Cardiac muscle cell (in vitro differentiated cells and primary cell): Measurements from ENCODE around the gene RASSF7. TPM values are rescaled to one million over a fixed set of nuclear protein-coding genes. Genes with fewer than 3 reads are reported as not detected.

Experiments
- DNase-seq, 2 donors: peaks; one replicate each; pipeline versions ENCODE4 v3.0.0 to v3.0.0-alpha.2; 2010 to 2017; ENCODE audit warnings: low read depth in 1 of 2, low spot score in 1 of 2
- H3K27ac ChIP-seq: fragments of 200-600 bp; sonication (generic); 2 replicates; pipeline ENCODE4 v1.5.1; 2016
- H3K27me3 ChIP-seq: fragments of 200-600 bp; sonication (generic); 2 replicates; pipeline ENCODE4 v1.6.0; 2016; ENCODE audit warnings: control low read depth
- H3K36me3 ChIP-seq: fragments of 200-600 bp; sonication (generic); 2 replicates; pipeline ENCODE4 v1.5.1; 2016; ENCODE audit warnings: control low read depth
- H3K4me1 ChIP-seq: fragments of 200-600 bp; sonication (generic); 2 replicates; pipeline ENCODE4 v1.8.1; 2017; ENCODE audit warnings: low read depth, mild to moderate bottlenecking, mixed run types
- H3K4me3 ChIP-seq: fragments of 200-600 bp; sonication (generic); 2 replicates; pipeline ENCODE4 v1.5.1; 2016; ENCODE audit warnings: mild to moderate bottlenecking
- H3K9me3 ChIP-seq: fragments of 200-600 bp; sonication (generic); 2 replicates; pipeline ENCODE4 v1.5.1; 2017; ENCODE audit warnings: low read depth, mild to moderate bottlenecking, control low read depth
- CTCF ChIP-seq: IDR thresholded peaks from 2 replicates; pipeline ENCODE4 v1.5.1; 2012; ENCODE audit warnings: low read depth, mild to moderate bottlenecking, low read length
- polyA plus RNA-seq: library from polyadenylated mRNA; unstranded; fragments of >200 nt; fragmentation: Nextera tagmentation; extraction: Ambion mirVana; gene quantifications from 2 replicates; pipeline ENCODE4 v1.2.1, GENCODE V29; 2016
- total RNA-seq: library from RNA; depleted of rRNA; stranded (reverse); fragments of >200 nt; gene quantifications from 2 replicates; pipeline ENCODE4 v1.2.3, GENCODE V29; 2016

Gene RASSF7
- total and polyA plus RNA-seq, 2 experiments from 2014 or later: 49.5 to 66.7 TPM

- Histone ChIP-seq H3K27ac (no peak overlapping the region), H3K9me3 (no peaks in the 10 kb centered on the region), H3K27me3 (no peaks in the 10 kb centered on the region), H3K4me3 (no peak overlapping the region), H3K4me1 (no peaks in the 10 kb centered on the region), H3K36me3 (peaks cover 42% of the 10 kb centered on the region)
- no peak for DNase-seq
- no peak for TF ChIP-seq CTCF
Observed at GRCh38 chr11:595400-595799, 34.6 kb downstream of the RASSF7 start.

- no peak overlapping the region for H3K27ac ChIP-seq
- DNase-seq: no peak
- H3K4me3 ChIP-seq: no peak overlapping the region
- no peak for TF ChIP-seq CTCF
- H3K36me3 ChIP-seq: peaks cover 42% of the 10 kb centered on the region
- H3K27me3 ChIP-seq: no peaks in the 10 kb centered on the region
- H3K9me3 ChIP-seq: no peaks in the 10 kb centered on the region
- H3K4me1 ChIP-seq: no peaks in the 10 kb centered on the region
Observed at GRCh38 chr11:596374-596773, 35.6 kb downstream of the RASSF7 start.

- peaks cover 50% of the 10 kb centered on the region for H3K36me3 ChIP-seq
Observed at GRCh38 chr11:597166-597725, 36.5 kb downstream of the RASSF7 start.

GRCh38 chr11:598005-598680, 37.4 kb downstream of the RASSF7 start:
- no peaks in the 10 kb centered on the region for H3K9me3 ChIP-seq
- H3K4me1 ChIP-seq: no peaks in the 10 kb centered on the region
- no peaks in the 10 kb centered on the region for H3K27me3 ChIP-seq
- H3K4me3 ChIP-seq: no peak overlapping the region
- H3K36me3 ChIP-seq: peaks cover 48% of the 10 kb centered on the region
- DNase-seq: no peak
- no peak overlapping the region for H3K27ac ChIP-seq
- no peak for TF ChIP-seq CTCF

More at GRCh38 chr11:597166-597725, 36.5 kb downstream of the RASSF7 start:
- no peaks in the 10 kb centered on the region for H3K27me3 ChIP-seq
- H3K9me3 ChIP-seq: no peaks in the 10 kb centered on the region
- H3K4me1 ChIP-seq: no peaks in the 10 kb centered on the region
- H3K4me3 ChIP-seq: no peak overlapping the region
- no peak overlapping the region for H3K27ac ChIP-seq
- no peak for DNase-seq
- no peak for TF ChIP-seq CTCF

- no peaks in the 10 kb centered on the region for H3K27me3 ChIP-seq
- no peak overlapping the region for H3K27ac ChIP-seq
- no peak overlapping the region for H3K4me3 ChIP-seq
- no peak for DNase-seq
- no peaks in the 10 kb centered on the region for H3K9me3 ChIP-seq
- H3K4me1 ChIP-seq: no peaks in the 10 kb centered on the region
- TF ChIP-seq CTCF: no peak
- H3K36me3 ChIP-seq: peaks cover 58% of the 10 kb centered on the region
Observed at GRCh38 chr11:601573-602245, 40.9 kb downstream of the RASSF7 start.
